Prostate gland (tissue), 2 donors: ENCODE data around the gene B3GLCT.

ENCODE experiments used
- POLR2A ChIP-seq: fragments of 450-650 bp; IDR thresholded peaks from one replicate; pipeline ENCODE4 v1.6.1; 2016; ENCODE audit warnings: antibody characterized with exemption, mild to moderate bottlenecking
- TF ChIP-seq, protein P1 (sequence below), 4 experiments: fragments of 200-600 bp in 2 of 4; fragments of 450-650 bp in 2 of 4; sonication (generic) in 2 of 4; IDR thresholded peaks; 1 replicate in 3 of 4; 2 replicates in 1 of 4; pipeline ENCODE4 v1.5.1; 2016 to 2019; ENCODE audit warnings: antibody characterized with exemption in 4 of 4, mild to moderate bottlenecking in 2 of 4, moderate library complexity in 2 of 4

DNA sequence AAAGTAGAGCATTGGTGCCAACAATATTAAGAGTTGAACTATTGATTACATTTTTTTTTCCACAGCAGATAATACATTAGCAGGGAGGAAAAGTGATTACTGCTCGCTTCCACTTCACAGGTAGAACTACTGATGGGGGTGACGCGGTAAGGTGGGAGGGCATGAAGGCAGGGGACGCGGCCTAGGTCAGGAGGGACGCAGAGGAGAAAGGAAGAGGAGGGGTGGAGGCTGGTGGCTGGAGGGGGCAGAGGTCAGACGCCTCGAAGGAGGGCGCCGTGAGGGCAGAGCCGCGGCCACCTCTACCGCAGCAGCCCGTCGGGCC is 287 bp upstream of the B3GLCT start:
- TF ChIP-seq, protein P1, sequence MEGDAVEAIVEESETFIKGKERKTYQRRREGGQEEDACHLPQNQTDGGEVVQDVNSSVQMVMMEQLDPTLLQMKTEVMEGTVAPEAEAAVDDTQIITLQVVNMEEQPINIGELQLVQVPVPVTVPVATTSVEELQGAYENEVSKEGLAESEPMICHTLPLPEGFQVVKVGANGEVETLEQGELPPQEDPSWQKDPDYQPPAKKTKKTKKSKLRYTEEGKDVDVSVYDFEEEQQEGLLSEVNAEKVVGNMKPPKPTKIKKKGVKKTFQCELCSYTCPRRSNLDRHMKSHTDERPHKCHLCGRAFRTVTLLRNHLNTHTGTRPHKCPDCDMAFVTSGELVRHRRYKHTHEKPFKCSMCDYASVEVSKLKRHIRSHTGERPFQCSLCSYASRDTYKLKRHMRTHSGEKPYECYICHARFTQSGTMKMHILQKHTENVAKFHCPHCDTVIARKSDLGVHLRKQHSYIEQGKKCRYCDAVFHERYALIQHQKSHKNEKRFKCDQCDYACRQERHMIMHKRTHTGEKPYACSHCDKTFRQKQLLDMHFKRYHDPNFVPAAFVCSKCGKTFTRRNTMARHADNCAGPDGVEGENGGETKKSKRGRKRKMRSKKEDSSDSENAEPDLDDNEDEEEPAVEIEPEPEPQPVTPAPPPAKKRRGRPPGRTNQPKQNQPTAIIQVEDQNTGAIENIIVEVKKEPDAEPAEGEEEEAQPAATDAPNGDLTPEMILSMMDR (IDR thresholded peaks at IDR 0.05) = no peak
- TF ChIP-seq POLR2A = no peak
